Measurements from ENCODE around the gene PTPRCAP. TPM values are rescaled to one million over a fixed set of nuclear protein-coding genes. Genes with fewer than 3 reads are reported as not detected.
A peak's percentile ranks its signal among the peaks of the same experiment; 100 is the strongest.

The PTPRCAP gene
- total and polyA plus RNA-seq, 4 donors = 8.8 to 19.0 (median 12.3) TPM

DNA sequence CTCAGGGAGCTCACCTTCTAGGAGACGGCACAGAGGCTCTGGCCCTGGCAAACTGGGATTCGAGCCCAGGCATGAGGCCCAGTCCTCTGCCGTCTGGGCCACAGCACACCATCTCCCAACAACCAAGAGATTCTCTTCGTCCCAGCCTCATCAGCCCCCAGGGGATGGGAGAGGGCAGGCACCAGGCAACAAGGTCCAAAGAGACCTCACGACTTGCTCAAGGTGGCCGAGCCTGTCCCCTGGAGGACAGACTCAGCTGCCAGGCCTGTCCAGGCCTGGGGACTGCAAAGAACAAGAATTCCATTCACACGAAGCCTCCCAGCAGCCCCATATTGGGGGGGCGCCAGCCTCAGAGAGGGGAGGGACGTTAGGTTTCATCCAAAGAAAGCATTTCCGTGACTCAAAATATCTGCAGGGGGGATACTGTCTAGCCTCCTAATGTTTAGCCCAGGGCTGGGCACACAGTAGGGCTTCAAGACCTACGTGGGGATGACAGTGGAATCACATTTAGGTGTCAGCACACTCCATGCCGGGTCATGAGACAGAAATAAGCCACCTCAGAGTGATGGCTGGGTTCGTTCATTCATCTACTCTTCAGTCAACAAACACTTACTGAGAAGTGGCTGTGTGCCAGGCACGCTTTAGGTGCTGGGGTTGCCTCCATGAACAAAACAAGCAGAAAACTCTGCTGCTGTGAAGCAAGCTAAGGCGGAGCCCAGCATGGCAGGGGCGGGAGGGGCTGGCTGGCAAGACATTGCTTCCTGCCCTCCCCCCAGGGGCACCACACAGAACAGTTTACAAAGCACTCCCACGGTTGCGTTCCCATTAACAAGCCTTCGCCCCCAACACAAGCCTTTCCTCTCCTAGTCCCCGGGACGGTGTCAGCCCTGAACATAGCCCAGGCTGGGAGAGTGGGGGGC is 20.8 kb downstream of the PTPRCAP start:
- no peak for ATAC-seq (ENCODE audit: insufficient read depth, low FRiP score)
- no peak overlapping the region for H3K4me3 ChIP-seq
- peaks cover 0 to 41% (median 18%) of the 10 kb centered on the region in 5 donors for H3K4me1 ChIP-seq (ENCODE audit: control insufficient read depth in 5 of 5, insufficient read depth in 5 of 5, low read length in 5 of 5)
- H3K9ac ChIP-seq (ENCODE audit: insufficient read depth in 1 of 2, low read length in 2 of 2) = no peak overlapping the region
- H3K27ac ChIP-seq (ENCODE audit: low read depth in 1 of 2, low read length in 1 of 2) = peak overlapping the region; percentile 26 to 36
- 48 to 54% methylated on average over 21 of the region's 21 CpGs for WGBS, 2 donors
- peaks cover 0 to 2% (median 0%) of the 10 kb centered on the region in 4 donors for H3K9me3 ChIP-seq (ENCODE audit: control insufficient read depth in 4 of 4, insufficient read depth in 3 of 4, low read length in 3 of 4)
- DNase-seq = peak; percentile 58 to 78 (median 64)
- TF ChIP-seq CTCF (IDR thresholded peaks at IDR 0.05; ENCODE audit: control extremely low read depth, extremely low read depth) = no peak
- H3K27me3 ChIP-seq (ENCODE audit: control insufficient read depth in 3 of 3, insufficient read depth in 3 of 3, low read length in 2 of 3) = peaks cover 0 to 3% (median 2%) of the 10 kb centered on the region in 3 donors
- H3K36me3 ChIP-seq (ENCODE audit: control insufficient read depth in 4 of 4, insufficient read depth in 4 of 4, low read length in 4 of 4) = no peaks in the 10 kb centered on the region

GRCh38 chr11:67415501-67416304 is 21.8 kb downstream of the PTPRCAP start, which contains the start of gene CARNS1:
CARNS1 (plus strand) TSS chr11:67415678; CDS start chr11:67416200, 522 bp downstream.
- no peak for ATAC-seq (ENCODE audit: insufficient read depth, low FRiP score)
- no peak for TF ChIP-seq CTCF (IDR thresholded peaks at IDR 0.05; ENCODE audit: control extremely low read depth, extremely low read depth)

DNA sequence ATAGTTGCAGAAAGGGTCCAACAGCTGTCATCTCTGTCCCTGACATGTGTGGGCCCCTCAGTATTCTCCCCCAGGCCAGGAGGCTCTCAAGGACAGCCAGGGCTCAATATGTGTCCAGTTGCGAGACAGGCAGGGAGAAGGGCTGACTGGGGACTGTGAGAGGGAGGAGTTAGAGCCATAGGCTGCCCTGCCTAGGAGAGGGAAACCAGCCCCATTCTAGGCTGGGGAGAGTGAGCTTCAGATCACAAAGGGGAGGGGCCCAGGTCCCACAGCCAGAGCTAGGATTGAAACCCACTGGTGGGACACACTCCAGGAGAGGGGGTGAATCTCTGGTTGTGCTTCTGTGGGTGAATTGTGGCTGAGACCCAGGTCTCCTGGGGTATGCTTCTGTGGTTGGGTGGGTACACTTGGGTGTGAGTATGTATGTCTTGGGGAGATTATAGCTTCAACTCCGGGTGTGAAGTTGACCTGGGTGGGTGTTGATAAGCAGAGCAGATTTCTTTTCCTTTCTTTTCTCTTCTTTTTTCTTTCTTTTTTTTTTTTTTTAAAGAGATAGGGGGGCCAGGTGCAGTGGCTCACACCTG is 24.1 kb downstream of the PTPRCAP start:
- ATAC-seq (ENCODE audit: insufficient read depth, low FRiP score) = no peak
- no peak for DNase-seq
- H3K9ac ChIP-seq (ENCODE audit: insufficient read depth in 1 of 2, low read length in 2 of 2) = no peak overlapping the region
- TF ChIP-seq CTCF (IDR thresholded peaks at IDR 0.05; ENCODE audit: control extremely low read depth, extremely low read depth) = no peak
- peaks cover 0 to 3% (median 2%) of the 10 kb centered on the region in 3 donors for H3K27me3 ChIP-seq (ENCODE audit: control insufficient read depth in 3 of 3, insufficient read depth in 3 of 3, low read length in 2 of 3)
- H3K4me1 ChIP-seq (ENCODE audit: control insufficient read depth in 5 of 5, insufficient read depth in 5 of 5, low read length in 5 of 5) = peaks cover 0 to 24% (median 21%) of the 10 kb centered on the region in 5 donors
- WGBS, 2 donors = 78 to 81% methylated on average over 2 of the region's 2 CpGs
- H3K36me3 ChIP-seq (ENCODE audit: control insufficient read depth in 4 of 4, insufficient read depth in 4 of 4, low read length in 4 of 4) = no peaks in the 10 kb centered on the region
- no peak overlapping the region for H3K4me3 ChIP-seq
- H3K27ac ChIP-seq (ENCODE audit: low read depth in 1 of 2, low read length in 1 of 2) = no peak overlapping the region
- peaks cover 0 to 2% (median 0%) of the 10 kb centered on the region in 4 donors for H3K9me3 ChIP-seq (ENCODE audit: control insufficient read depth in 4 of 4, insufficient read depth in 3 of 4, low read length in 3 of 4)

More at GRCh38 chr11:67415501-67416304, 21.8 kb downstream of the PTPRCAP start, which contains the start of gene CARNS1:
- Histone ChIP-seq H3K9me3 (ENCODE audit: control insufficient read depth in 4 of 4, insufficient read depth in 3 of 4, low read length in 3 of 4) (peaks cover 0 to 2% (median 0%) of the 10 kb centered on the region in 4 donors), H3K9ac (ENCODE audit: insufficient read depth in 1 of 2, low read length in 2 of 2) (no peak within 1 kb of the TSS), H3K4me1 (ENCODE audit: control insufficient read depth in 5 of 5, insufficient read depth in 5 of 5, low read length in 5 of 5) (peaks cover 0 to 41% (median 18%) of the 10 kb centered on the region in 5 donors), H3K27me3 (ENCODE audit: control insufficient read depth in 3 of 3, insufficient read depth in 3 of 3, low read length in 2 of 3) (peaks cover 0 to 3% (median 2%) of the 10 kb centered on the region in 3 donors), H3K27ac (ENCODE audit: low read depth in 1 of 2, low read length in 1 of 2) (no peak within 1 kb of the TSS), H3K36me3 (ENCODE audit: control insufficient read depth in 4 of 4, insufficient read depth in 4 of 4, low read length in 4 of 4) (no peaks in the 10 kb centered on the region), H3K4me3 (no peak within 1 kb of the TSS)
- DNase-seq = no peak
- WGBS, 2 donors = 6% methylated on average over 27 to 66 of the region's 67 CpGs
